Esophagus muscularis mucosa (tissue), 4 donors: ENCODE results near the gene GRID1. TPM values are rescaled to one million over a fixed set of nuclear protein-coding genes. Genes with fewer than 3 reads are reported as not detected.
A peak's percentile ranks its signal among the peaks of the same experiment; 100 is the strongest.
"Not testable (repeated sequence)": the region's sequence is repeated elsewhere in the genome, so short reads cannot be mapped to it uniquely, and the experiment has no call there.

Source experiments
- DNase-seq: peaks from one replicate; pipeline ENCODE4 v3.0.0-alpha.2; 2017; ENCODE audit errors: extremely low spot score
- H3K27ac ChIP-seq, 4 donors: fragments of 200-600 bp; sonication (generic); replicated peaks in 1 of 4; 1 replicate in 3 of 4; 2 replicates in 1 of 4; pipeline ENCODE4 v1.5.1; 2016 to 2019; ENCODE audit warnings: mild to moderate bottlenecking in 1 of 4
- H3K27me3 ChIP-seq, 4 donors: fragments of 200-600 bp; sonication (generic); one replicate each; pipeline versions ENCODE4 v1.5.1 to v1.6.0; 2016 to 2019
- H3K36me3 ChIP-seq, 4 donors: fragments of 200-600 bp; sonication (generic); one replicate each; pipeline ENCODE4 v1.5.1; 2016 to 2019
- H3K4me1 ChIP-seq, 4 donors: fragments of 200-600 bp; sonication (generic); one replicate each; pipeline ENCODE4 v1.5.1; 2016 to 2019
- H3K4me3 ChIP-seq, 4 donors: fragments of 200-600 bp; sonication (generic); 1 replicate in 2 of 4; 2 replicates in 2 of 4; pipeline ENCODE4 v1.5.1; 2016 to 2019; ENCODE audit warnings: mild to moderate bottlenecking in 4 of 4, moderate library complexity in 1 of 4
- H3K9me3 ChIP-seq, 4 donors: fragments of 200-600 bp; sonication (generic); 1 replicate in 3 of 4; 2 replicates in 1 of 4; pipeline ENCODE4 v1.5.1; 2016 to 2019
- EP300 ChIP-seq: sonication (generic); formaldehyde crosslinking; IDR thresholded peaks from one replicate; pipeline ENCODE4 v1.6.1; 2017; ENCODE audit warnings: antibody characterized with exemption
- POLR2A ChIP-seq: fragments of 450-650 bp; IDR thresholded peaks from one replicate; pipeline ENCODE4 v1.6.1; 2017; ENCODE audit warnings: antibody characterized with exemption, moderate library complexity, mild to moderate bottlenecking, low read depth
- POLR2AphosphoS5 ChIP-seq, 2 donors: sonication (generic); formaldehyde crosslinking; IDR thresholded peaks; one replicate each; pipeline ENCODE4 v1.6.1; 2017; ENCODE audit warnings: antibody characterized with exemption in 2 of 2
- WGBS: methylation state at CpG from one replicate; pipeline ENCODE4 v1.1.5; 2018; 5-methylcytosine and 5-hydroxymethylcytosine counted together
- intact Hi-C: fragments of 100-400 bp; cut with DNase I; formaldehyde crosslinking; loops from one replicate; pipeline ENCODE4 v1.15.1; 2023
- total RNA-seq, 4 donors: library from RNA; depleted of rRNA; stranded (reverse); fragments of >200 nt; gene quantifications; one replicate each; pipeline versions ENCODE4 v1.1.0 to v1.2.1, GENCODE V29; 2016
- TF ChIP-seq, protein P1 (sequence below), 3 experiments: fragments of 200-600 bp in 2 of 3; fragments of 450-650 bp in 1 of 3; sonication (generic) in 2 of 3; IDR thresholded peaks; one replicate each; pipeline ENCODE4 v1.5.1; 2017 to 2019; ENCODE audit warnings: antibody characterized with exemption in 3 of 3, mild to moderate bottlenecking in 2 of 3, moderate library complexity in 1 of 3

Gene GRID1
- total RNA-seq, 4 donors from 2014 or later, result under 0.01 to 1.3 (median 1.1) TPM

DNA sequence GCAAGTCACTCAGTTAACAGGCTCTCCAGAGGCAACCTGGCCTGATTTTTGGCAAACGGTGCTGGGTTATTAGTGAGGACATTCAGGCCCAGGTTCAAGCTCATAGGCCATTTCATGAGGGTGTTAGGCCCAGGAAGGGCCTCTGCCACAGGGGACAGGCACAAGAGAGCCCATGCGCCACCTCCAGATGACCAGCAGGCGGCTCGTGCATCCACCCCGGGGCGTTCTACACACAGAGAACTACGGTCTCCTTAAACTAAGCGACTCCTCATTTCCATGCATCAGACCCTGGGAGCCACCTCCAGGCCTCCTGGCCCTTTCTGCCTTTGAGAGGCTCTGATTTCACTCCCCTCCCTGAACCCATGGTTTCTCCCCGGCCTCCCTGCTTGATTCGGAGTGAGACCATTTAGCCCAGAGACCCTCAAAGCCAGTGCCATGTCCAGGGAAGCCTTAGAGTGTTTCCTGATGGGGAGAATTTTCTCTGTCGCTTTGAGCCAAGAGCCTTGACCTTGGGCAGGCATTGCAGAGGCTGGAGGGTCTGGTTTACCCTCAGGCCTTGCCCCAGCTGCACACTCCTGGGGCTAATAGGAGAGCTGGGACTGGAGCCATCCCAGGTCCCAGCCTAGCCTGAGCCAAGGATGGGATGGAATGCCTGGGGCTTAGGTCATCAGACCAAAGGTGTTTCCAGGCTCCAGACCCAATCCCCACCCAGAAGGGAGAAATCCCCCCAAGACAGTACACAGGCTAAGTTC, 188.0 kb downstream of the GRID1 start:
- peaks cover 0 to 14% (median 0%) of the 10 kb centered on the region in 4 donors for H3K27me3 ChIP-seq

DNA sequence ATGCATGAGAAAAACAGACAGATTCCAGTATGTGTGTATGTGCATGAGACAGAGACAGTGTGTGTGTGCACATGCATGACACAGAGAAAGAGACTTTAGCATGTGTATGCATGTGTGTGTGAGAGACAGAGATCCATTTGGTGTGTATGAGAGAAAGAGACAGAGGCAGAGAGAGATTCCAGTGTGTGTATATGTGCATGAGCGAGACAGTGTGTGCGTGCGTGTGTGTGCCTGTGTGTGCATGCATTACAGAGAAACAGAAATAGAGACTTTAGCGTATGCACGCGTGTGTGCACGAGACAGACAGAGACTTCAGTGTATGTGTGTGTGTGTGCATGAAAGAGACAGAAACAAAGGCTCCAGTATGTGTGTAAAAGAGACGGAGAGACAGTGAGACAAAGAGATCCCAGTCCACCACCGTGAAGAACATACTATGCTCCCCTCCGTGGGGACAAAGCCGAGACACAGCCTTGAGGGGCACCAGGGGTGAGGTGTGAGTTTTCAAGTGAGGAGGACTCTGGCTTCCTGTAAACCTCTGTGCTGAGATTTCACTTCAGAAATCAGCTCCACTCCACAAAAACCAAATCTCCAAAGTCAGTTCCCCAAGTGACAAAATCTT, 188.9 kb downstream of the GRID1 start:
- Histone ChIP-seq H3K27me3 (peaks cover 0 to 14% (median 0%) of the 10 kb centered on the region in 4 donors), H3K4me3 (no peak overlapping the region), H3K9me3 (no peaks in the 10 kb centered on the region), H3K27ac (no peak overlapping the region), H3K36me3 (no peaks in the 10 kb centered on the region), H3K4me1 (no peaks in the 10 kb centered on the region)
- 90% methylated on average over 11 of the region's 11 CpGs for WGBS
- intact Hi-C loops, result no loop called here
- TF ChIP-seq POLR2AphosphoS5 (IDR thresholded peaks at IDR 0.05) (no peak), POLR2A (no peak), EP300 (no peak)
- TF ChIP-seq, protein P1, sequence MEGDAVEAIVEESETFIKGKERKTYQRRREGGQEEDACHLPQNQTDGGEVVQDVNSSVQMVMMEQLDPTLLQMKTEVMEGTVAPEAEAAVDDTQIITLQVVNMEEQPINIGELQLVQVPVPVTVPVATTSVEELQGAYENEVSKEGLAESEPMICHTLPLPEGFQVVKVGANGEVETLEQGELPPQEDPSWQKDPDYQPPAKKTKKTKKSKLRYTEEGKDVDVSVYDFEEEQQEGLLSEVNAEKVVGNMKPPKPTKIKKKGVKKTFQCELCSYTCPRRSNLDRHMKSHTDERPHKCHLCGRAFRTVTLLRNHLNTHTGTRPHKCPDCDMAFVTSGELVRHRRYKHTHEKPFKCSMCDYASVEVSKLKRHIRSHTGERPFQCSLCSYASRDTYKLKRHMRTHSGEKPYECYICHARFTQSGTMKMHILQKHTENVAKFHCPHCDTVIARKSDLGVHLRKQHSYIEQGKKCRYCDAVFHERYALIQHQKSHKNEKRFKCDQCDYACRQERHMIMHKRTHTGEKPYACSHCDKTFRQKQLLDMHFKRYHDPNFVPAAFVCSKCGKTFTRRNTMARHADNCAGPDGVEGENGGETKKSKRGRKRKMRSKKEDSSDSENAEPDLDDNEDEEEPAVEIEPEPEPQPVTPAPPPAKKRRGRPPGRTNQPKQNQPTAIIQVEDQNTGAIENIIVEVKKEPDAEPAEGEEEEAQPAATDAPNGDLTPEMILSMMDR (IDR thresholded peaks at IDR 0.05), result no peak
- no peak for DNase-seq

More for the DNA sequence above, 188.0 kb downstream of the GRID1 start:
- no peak for DNase-seq
- Histone ChIP-seq H3K4me3 (no peak overlapping the region), H3K9me3 (no peaks in the 10 kb centered on the region), H3K4me1 (no peaks in the 10 kb centered on the region), H3K27ac (no peak overlapping the region), H3K36me3 (no peaks in the 10 kb centered on the region)
- WGBS, result 64% methylated on average over 11 of the region's 11 CpGs
- TF ChIP-seq POLR2AphosphoS5 (IDR thresholded peaks at IDR 0.05) (no peak), POLR2A (no peak)
- TF ChIP-seq, protein P1 (IDR thresholded peaks at IDR 0.05), result peak in 1 of 3 experiments; percentile 3
- intact Hi-C loops, result no loop called here

DNA sequence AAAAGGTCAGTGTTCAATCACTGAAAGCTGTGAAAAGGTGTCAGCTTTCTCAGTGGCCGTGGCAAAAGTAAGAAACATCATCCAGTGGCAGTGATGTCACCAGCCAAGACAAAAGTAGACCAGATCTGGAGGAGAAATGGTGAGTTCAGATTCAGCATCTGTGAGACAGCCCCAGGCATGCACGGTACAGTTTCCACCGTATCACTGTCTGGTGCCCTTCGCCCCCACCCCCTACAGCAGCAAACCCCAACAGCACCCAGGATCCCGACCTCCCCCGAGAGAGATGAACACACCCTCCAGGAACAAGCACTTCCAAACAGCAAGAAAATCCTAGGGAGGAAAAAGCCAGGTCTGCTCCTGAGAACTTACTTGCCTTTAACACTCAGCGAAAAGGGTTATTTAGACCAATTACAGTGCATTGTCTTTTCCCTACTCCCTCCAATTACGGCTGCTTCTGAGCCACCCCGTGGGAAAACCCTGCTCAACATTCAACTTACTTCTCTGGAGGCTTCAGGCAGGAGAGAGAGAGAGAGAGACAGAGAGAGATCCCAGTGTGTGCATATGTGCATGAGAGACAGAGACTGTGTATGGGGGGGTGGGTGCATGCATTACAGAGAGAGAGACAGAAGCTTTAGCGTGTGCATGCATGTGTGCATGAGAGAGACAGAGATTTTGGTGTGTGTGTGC, 189.6 kb downstream of the GRID1 start:
- DNase-seq, result no peak
- H3K4me1 ChIP-seq, result no peaks in the 10 kb centered on the region
- TF ChIP-seq POLR2A, result no peak
- no peak for TF ChIP-seq EP300
- TF ChIP-seq, protein P1 (IDR thresholded peaks at IDR 0.05), result no peak
- TF ChIP-seq POLR2AphosphoS5 (IDR thresholded peaks at IDR 0.05), result no peak
- WGBS, result 81% methylated on average over 10 of the region's 10 CpGs
- H3K27ac ChIP-seq, result no peak overlapping the region
- no peak overlapping the region for H3K4me3 ChIP-seq
- H3K27me3 ChIP-seq, result peaks cover 0 to 11% (median 0%) of the 10 kb centered on the region in 4 donors
- H3K36me3 ChIP-seq, result no peaks in the 10 kb centered on the region
- H3K9me3 ChIP-seq, result no peaks in the 10 kb centered on the region
- intact Hi-C loops, result no loop called here

DNA sequence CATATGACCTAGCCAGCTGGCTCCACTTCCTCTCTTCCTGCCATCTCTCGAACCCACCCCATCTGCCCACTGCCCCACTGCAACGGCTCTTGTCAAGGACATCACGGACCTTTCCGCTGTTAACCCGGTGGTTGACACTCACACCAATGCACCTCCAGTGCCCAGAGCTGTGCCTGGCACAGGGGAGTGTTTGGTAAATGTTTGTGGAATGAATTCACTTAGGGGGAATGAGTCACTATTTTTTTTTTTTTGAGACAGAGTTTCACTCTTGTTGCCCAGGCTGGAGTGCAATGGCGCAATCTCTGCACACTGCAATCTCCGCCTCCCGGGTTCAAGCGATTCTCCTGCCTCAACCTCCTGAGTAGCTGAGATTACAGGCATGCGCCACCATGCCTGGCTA, 191.1 kb downstream of the GRID1 start:
- H3K27ac ChIP-seq, DNase-seq, H3K36me3 ChIP-seq, H3K27me3 ChIP-seq, H3K4me3 ChIP-seq, H3K4me1 ChIP-seq, intact Hi-C loops, H3K9me3 ChIP-seq: not testable (repeated sequence)
- 96% methylated on average over 10 of the region's 10 CpGs for WGBS

DNA sequence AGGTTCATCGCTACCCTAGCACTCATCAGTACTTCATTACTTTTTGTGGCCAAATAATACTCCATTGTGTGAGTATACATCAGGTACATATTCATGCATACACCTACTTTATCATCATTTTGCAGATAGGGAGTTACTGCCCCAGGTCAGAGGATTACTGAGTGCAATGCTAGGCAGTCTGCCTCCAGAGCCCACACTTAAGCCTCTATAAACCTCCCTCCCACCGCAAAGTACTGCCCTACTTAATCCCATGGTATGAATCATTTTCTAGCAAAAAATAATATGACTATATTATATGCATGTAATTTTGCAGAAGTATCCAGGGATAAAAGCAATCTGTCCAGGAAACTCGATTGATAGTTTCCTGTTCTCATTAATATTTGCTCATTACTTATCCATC, 194.3 kb downstream of the GRID1 start:
- H3K9me3 ChIP-seq, result no peaks in the 10 kb centered on the region
- intact Hi-C loops, result no loop called here
- no peak overlapping the region for H3K4me3 ChIP-seq
- no peaks in the 10 kb centered on the region for H3K27me3 ChIP-seq
- TF ChIP-seq EP300 (no peak), POLR2AphosphoS5 (IDR thresholded peaks at IDR 0.05) (no peak), POLR2A (no peak)
- TF ChIP-seq, protein P1 (IDR thresholded peaks at IDR 0.05), result no peak
- no peaks in the 10 kb centered on the region for H3K4me1 ChIP-seq
- 70% methylated on average over 3 of the region's 3 CpGs for WGBS
- H3K36me3 ChIP-seq, result no peaks in the 10 kb centered on the region
- no peak overlapping the region for H3K27ac ChIP-seq
- DNase-seq, result no peak
